Measurements from ENCODE around the gene PRR15L.
"Not testable (repeated sequence)": the region's sequence is repeated elsewhere in the genome, so short reads cannot be mapped to it uniquely, and the experiment has no call there.

GRCh38 chr17:48001657-48002056, 44.0 kb upstream of the PRR15L start:
- not testable (repeated sequence) for TF ChIP-seq POLR2A (IDR thresholded peaks at IDR 0.05; ENCODE audit: low read depth, low read length); TAF1 (IDR thresholded peaks at IDR 0.05; ENCODE audit: borderline replicate concordance, low read depth, low read length); POLR2AphosphoS5 (IDR thresholded peaks at IDR 0.05; ENCODE audit: low read depth, low read length)

All from GM12892 (cell line).